Measurements from ENCODE around the gene CELF1.
"Not testable (repeated sequence)": the region's sequence is repeated elsewhere in the genome, so short reads cannot be mapped to it uniquely, and the experiment has no call there.

The CELF1 gene

GRCh38 chr11:47538741-47539565 lies 14.0 kb downstream of the CELF1 start:
- no peak for DNase-seq (ENCODE audit: low spot score)

GRCh38 chr11:47536915-47537314 lies 16.0 kb downstream of the CELF1 start:
- no peak for DNase-seq (ENCODE audit: low spot score)

GRCh38 chr11:47534704-47535251 lies 18.2 kb downstream of the CELF1 start:
- no peak for DNase-seq (ENCODE audit: low spot score)

- no peak for DNase-seq (ENCODE audit: low spot score)
Observed at GRCh38 chr11:47533690-47534151, 19.2 kb downstream of the CELF1 start.

GRCh38 chr11:47532597-47533213 lies 20.2 kb downstream of the CELF1 start:
- no peak for DNase-seq (ENCODE audit: low spot score)

- no peak for DNase-seq (ENCODE audit: low spot score)
Observed at GRCh38 chr11:47531666-47532065, 21.3 kb downstream of the CELF1 start.

GRCh38 chr11:47530721-47531120 lies 22.2 kb downstream of the CELF1 start:
- DNase-seq (ENCODE audit: low spot score): not testable (repeated sequence)

- DNase-seq (ENCODE audit: low spot score): no peak
Observed at GRCh38 chr11:47529951-47530350, 23.0 kb downstream of the CELF1 start.

- DNase-seq (ENCODE audit: low spot score): no peak
Observed at GRCh38 chr11:47527186-47527585, 25.7 kb downstream of the CELF1 start.

GRCh38 chr11:47526032-47526431 lies 26.9 kb downstream of the CELF1 start:
- not testable (repeated sequence) for DNase-seq (ENCODE audit: low spot score)

GRCh38 chr11:47524291-47524874 lies 28.5 kb downstream of the CELF1 start:
- no peak for DNase-seq (ENCODE audit: low spot score)

GRCh38 chr11:47523490-47524225 lies 29.3 kb downstream of the CELF1 start:
- no peak for DNase-seq (ENCODE audit: low spot score)

GRCh38 chr11:47518212-47518964 lies 34.5 kb downstream of the CELF1 start:
- no peak for DNase-seq (ENCODE audit: low spot score)

- no peak for DNase-seq (ENCODE audit: low spot score)
Observed at GRCh38 chr11:47516984-47517853, 35.7 kb downstream of the CELF1 start.

GRCh38 chr11:47516155-47516554 lies 36.8 kb downstream of the CELF1 start:
- DNase-seq (ENCODE audit: low spot score): no peak

GRCh38 chr11:47514825-47515647 lies 37.9 kb downstream of the CELF1 start:
- DNase-seq (ENCODE audit: low spot score): no peak

GRCh38 chr11:47512701-47513100 lies 40.2 kb downstream of the CELF1 start:
- DNase-seq (ENCODE audit: low spot score): no peak

- DNase-seq (ENCODE audit: low spot score): no peak
Observed at GRCh38 chr11:47511917-47512316, 41.0 kb downstream of the CELF1 start.

- DNase-seq (ENCODE audit: low spot score): no peak
Observed at GRCh38 chr11:47510209-47510608, 42.7 kb downstream of the CELF1 start.
